ENCODE measurements around the gene DCAF4L1.

- TF ChIP-seq CTCF (IDR thresholded peaks at IDR 0.05), result no peak
- TF ChIP-seq POLR2A (IDR thresholded peaks at IDR 0.05), result no peak
- no peak for TF ChIP-seq POLR2AphosphoS5 (IDR thresholded peaks at IDR 0.05)
Observed at GRCh38 chr4:42015438-42015837, 33.9 kb downstream of the DCAF4L1 start.
